ENCODE data around the gene GXYLT2. TPM values are rescaled to one million over a fixed set of nuclear protein-coding genes. Genes with fewer than 3 reads are reported as not detected.

Gene GXYLT2
- total RNA-seq, 1 experiment from 2014 or later: not detected

DNA sequence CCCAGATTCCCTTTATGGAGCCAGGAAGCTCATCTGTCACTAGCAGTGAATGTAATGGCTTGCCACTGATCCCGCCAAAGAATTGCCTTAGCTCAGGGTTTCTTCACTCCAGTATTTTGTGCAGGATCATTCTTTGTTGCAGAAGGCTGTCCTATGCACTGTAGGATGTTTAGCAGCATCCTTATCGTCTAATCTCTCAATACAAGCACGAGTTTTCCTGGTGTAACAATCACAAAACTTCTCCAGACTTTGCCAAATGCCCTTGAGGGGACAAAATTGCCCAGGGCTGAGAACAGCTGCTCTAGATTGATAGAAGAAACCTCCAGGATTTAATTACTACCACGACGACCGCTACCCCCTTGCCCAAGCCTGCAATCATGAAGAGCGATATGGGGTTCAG is 32.8 kb upstream of the GXYLT2 start:
- Histone ChIP-seq H3K79me2 (ENCODE audit: low read length) (no peaks in the 10 kb centered on the region), H3K9me3 (ENCODE audit: low read length) (no peaks in the 10 kb centered on the region), H4K20me1 (ENCODE audit: insufficient read depth, low read depth, low read length) (no peaks in the 10 kb centered on the region), H3K27ac (ENCODE audit: low read length) (no peak overlapping the region), H3K9me2 (replicated peaks; ENCODE audit: insufficient read depth, low read length) (no peaks in the 10 kb centered on the region), H3K9ac (ENCODE audit: low read length) (no peak overlapping the region), H3K4me1 (ENCODE audit: low read length) (no peaks in the 10 kb centered on the region), H3K4me2 (ENCODE audit: low read depth, low read length, poor library complexity, severe bottlenecking) (no peak overlapping the region), H2AFZ (ENCODE audit: low read length) (no peak overlapping the region), H3K4me3 (ENCODE audit: low read length) (no peak overlapping the region), H3K27me3 (ENCODE audit: low read length) (no peaks in the 10 kb centered on the region), H3K36me3 (ENCODE audit: insufficient read depth, low read length) (no peaks in the 10 kb centered on the region)
- DNase-seq: no peak

DNA sequence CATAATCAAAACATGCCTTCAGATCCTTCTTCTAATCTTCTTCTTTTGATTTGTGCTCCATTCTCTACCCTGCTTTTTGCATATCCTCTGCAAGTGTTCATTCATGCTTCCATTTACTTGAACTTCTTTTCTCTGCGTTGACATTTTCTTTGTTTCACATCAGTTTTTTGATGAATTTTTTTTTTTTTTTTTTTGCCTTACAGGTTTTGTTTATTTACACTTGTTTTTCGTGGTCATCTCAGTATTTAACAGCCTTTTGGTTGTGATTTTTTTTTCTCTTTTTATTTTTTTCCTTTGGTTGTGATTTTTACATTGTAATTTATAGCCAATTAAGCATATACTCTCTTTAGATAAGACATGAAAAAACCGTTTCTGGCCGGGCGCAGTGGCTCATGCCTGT is 27.8 kb upstream of the GXYLT2 start:
- Histone ChIP-seq H3K9ac (ENCODE audit: low read length) (no peak overlapping the region), H3K4me2 (ENCODE audit: low read depth, low read length, poor library complexity, severe bottlenecking) (no peak overlapping the region), H3K27ac (ENCODE audit: low read length) (no peak overlapping the region), H3K27me3 (ENCODE audit: low read length) (no peaks in the 10 kb centered on the region), H3K4me3 (ENCODE audit: low read length) (no peak overlapping the region), H2AFZ (ENCODE audit: low read length) (no peak overlapping the region), H3K36me3 (ENCODE audit: insufficient read depth, low read length) (no peaks in the 10 kb centered on the region), H3K4me1 (ENCODE audit: low read length) (no peaks in the 10 kb centered on the region), H3K9me2 (replicated peaks; ENCODE audit: insufficient read depth, low read length) (no peaks in the 10 kb centered on the region), H3K79me2 (ENCODE audit: low read length) (no peaks in the 10 kb centered on the region), H3K9me3 (ENCODE audit: low read length) (no peaks in the 10 kb centered on the region), H4K20me1 (ENCODE audit: insufficient read depth, low read depth, low read length) (no peaks in the 10 kb centered on the region)
- no peak for DNase-seq

DNA sequence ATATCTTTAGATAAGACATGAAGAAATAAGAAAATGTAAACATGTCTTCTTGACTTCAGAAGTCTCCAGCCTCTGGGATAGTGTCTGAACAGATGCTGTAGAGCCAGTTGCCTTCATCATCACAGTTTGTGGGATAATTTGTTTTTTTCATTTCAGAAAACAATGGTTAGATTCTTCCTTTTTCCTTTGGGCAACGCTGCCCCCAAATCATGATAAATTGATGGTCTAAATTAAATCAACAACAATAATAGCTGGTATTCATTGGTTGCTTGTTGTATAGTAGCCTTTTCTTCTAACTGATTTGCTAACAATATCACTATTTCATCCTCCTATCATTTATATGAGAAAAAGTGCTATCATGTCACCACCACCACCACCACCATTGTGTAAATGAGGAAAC is 27.0 kb upstream of the GXYLT2 start:
- no peak for DNase-seq
- Histone ChIP-seq H3K9ac (ENCODE audit: low read length) (no peak overlapping the region), H3K9me2 (replicated peaks; ENCODE audit: insufficient read depth, low read length) (no peaks in the 10 kb centered on the region), H3K27me3 (ENCODE audit: low read length) (no peaks in the 10 kb centered on the region), H3K27ac (ENCODE audit: low read length) (no peak overlapping the region), H4K20me1 (ENCODE audit: insufficient read depth, low read depth, low read length) (no peaks in the 10 kb centered on the region), H3K9me3 (ENCODE audit: low read length) (no peaks in the 10 kb centered on the region), H3K4me3 (ENCODE audit: low read length) (no peak overlapping the region), H3K4me1 (ENCODE audit: low read length) (no peaks in the 10 kb centered on the region), H2AFZ (ENCODE audit: low read length) (no peak overlapping the region), H3K36me3 (ENCODE audit: insufficient read depth, low read length) (no peaks in the 10 kb centered on the region), H3K4me2 (ENCODE audit: low read depth, low read length, poor library complexity, severe bottlenecking) (no peak overlapping the region), H3K79me2 (ENCODE audit: low read length) (no peaks in the 10 kb centered on the region)

DNA sequence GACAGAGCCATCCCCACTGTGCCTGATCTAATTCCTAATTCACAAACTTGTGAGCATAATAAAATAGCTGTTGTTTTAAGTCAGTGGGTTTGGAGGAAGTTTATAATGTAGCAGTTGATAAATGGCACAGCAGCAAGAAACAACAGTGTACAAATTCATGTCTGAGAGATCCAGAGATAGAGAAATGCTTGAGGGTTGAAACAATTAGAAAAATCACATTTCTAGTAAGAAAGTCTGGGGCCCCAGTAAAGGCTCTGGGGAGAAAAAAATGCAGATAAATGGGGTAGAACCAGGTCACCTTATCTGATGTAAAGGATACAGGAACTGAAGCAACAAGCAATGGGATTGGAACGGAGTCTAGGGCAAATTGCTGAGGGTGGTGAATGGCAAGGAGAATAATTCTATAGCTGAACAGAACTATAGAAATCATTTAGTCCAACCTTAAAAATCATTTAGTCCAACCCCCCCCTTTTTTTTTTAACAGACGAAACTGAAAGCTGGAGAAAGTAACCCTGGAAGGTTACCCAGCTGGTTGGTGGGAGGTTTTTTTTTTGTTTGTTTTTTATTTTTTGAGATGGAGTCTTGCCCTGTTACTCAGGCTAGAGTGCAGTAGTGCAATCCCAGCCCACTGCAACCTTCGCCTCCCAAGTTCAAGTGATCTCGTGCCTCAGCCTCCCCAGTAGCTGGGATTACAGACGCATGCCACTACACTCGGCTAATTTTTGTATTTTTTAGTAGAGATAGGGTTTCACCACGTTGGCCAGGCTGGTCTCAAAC is 25.3 kb upstream of the GXYLT2 start:
- H3K36me3 ChIP-seq (ENCODE audit: insufficient read depth, low read length): no peaks in the 10 kb centered on the region
- no peak overlapping the region for H3K27ac ChIP-seq (ENCODE audit: low read length)
- no peaks in the 10 kb centered on the region for H3K27me3 ChIP-seq (ENCODE audit: low read length)
- H3K4me2 ChIP-seq (ENCODE audit: low read depth, low read length, poor library complexity, severe bottlenecking): no peak overlapping the region
- no peaks in the 10 kb centered on the region for H3K9me2 ChIP-seq (replicated peaks; ENCODE audit: insufficient read depth, low read length)
- H3K79me2 ChIP-seq (ENCODE audit: low read length): no peaks in the 10 kb centered on the region
- H3K9ac ChIP-seq (ENCODE audit: low read length): no peak overlapping the region
- no peak for DNase-seq
- no peaks in the 10 kb centered on the region for H3K4me1 ChIP-seq (ENCODE audit: low read length)
- no peak overlapping the region for H3K4me3 ChIP-seq (ENCODE audit: low read length)
- no peaks in the 10 kb centered on the region for H3K9me3 ChIP-seq (ENCODE audit: low read length)
- H2AFZ ChIP-seq (ENCODE audit: low read length): no peak overlapping the region
- no peaks in the 10 kb centered on the region for H4K20me1 ChIP-seq (ENCODE audit: insufficient read depth, low read depth, low read length)

DNA sequence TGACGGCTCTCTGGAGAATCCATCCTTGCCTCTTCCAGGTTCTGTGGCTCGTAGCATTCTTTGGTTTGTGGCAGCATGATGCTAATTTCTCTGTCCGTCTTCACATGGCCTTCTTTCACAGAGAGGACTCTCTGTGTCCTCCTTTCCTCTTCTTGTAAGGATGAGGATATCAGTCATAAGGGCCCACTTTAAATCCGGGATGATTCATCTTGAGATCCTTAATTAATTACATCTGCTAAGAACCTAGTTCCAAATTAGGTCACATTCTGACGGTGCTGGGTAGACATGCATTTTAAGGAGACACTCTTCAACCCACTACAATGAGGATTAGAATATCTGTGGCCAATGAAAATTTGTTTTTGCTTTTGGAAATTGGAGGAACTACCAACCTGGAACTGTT is 15.7 kb upstream of the GXYLT2 start:
- H2AFZ ChIP-seq (ENCODE audit: low read length): no peak overlapping the region
- H3K9me2 ChIP-seq (replicated peaks; ENCODE audit: insufficient read depth, low read length): no peaks in the 10 kb centered on the region

DNA sequence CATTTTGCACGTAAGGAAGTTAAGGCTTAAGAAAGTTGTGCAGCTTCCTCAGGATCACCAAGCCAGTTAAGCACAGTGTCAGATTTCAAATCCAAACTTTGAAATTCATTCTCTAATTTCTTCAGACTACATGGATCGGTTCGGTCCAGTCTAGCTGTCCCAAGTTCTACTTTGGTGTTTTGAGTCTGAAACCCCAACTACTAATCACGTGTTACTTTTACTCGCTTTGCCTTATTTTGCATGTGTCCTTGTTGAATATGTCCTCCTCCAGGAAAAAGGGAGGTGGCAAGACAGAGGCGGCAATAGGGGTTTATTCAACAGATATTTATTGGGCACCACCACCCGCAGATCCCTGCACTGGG is 522 bp upstream of the GXYLT2 start:
- H3K27ac ChIP-seq (ENCODE audit: low read length): no peak overlapping the region
- H3K4me3 ChIP-seq (ENCODE audit: low read length): peak overlapping the region; percentile 41
- no peak overlapping the region for H3K9ac ChIP-seq (ENCODE audit: low read length)
- H3K36me3 ChIP-seq (ENCODE audit: insufficient read depth, low read length): no peaks in the 10 kb centered on the region
- no peak for DNase-seq
- H3K4me2 ChIP-seq (ENCODE audit: low read depth, low read length, poor library complexity, severe bottlenecking): peak overlapping the region; percentile 43
- peaks cover 8% of the 10 kb centered on the region for H3K4me1 ChIP-seq (ENCODE audit: low read length)
- 0 out of 2 replicates have a peak, but pooled peaks cover 3% of the 10 kb centered on the region for H3K27me3 ChIP-seq (ENCODE audit: low read length)
- no peaks in the 10 kb centered on the region for H3K79me2 ChIP-seq (ENCODE audit: low read length)
- H3K9me2 ChIP-seq (replicated peaks; ENCODE audit: insufficient read depth, low read length): no peaks in the 10 kb centered on the region
- no peak overlapping the region for H2AFZ ChIP-seq (ENCODE audit: low read length)
- no peaks in the 10 kb centered on the region for H4K20me1 ChIP-seq (ENCODE audit: insufficient read depth, low read depth, low read length)
- no peaks in the 10 kb centered on the region for H3K9me3 ChIP-seq (ENCODE audit: low read length)

More for the DNA sequence above, 15.7 kb upstream of the GXYLT2 start:
- Histone ChIP-seq H3K4me3 (ENCODE audit: low read length) (no peak overlapping the region), H3K27me3 (ENCODE audit: low read length) (no peaks in the 10 kb centered on the region), H3K36me3 (ENCODE audit: insufficient read depth, low read length) (no peaks in the 10 kb centered on the region), H3K4me2 (ENCODE audit: low read depth, low read length, poor library complexity, severe bottlenecking) (no peak overlapping the region), H3K27ac (ENCODE audit: low read length) (no peak overlapping the region), H4K20me1 (ENCODE audit: insufficient read depth, low read depth, low read length) (no peaks in the 10 kb centered on the region), H3K9ac (ENCODE audit: low read length) (no peak overlapping the region), H3K79me2 (ENCODE audit: low read length) (no peaks in the 10 kb centered on the region), H3K9me3 (ENCODE audit: low read length) (no peaks in the 10 kb centered on the region), H3K4me1 (ENCODE audit: low read length) (no peaks in the 10 kb centered on the region)
- no peak for DNase-seq

DNA sequence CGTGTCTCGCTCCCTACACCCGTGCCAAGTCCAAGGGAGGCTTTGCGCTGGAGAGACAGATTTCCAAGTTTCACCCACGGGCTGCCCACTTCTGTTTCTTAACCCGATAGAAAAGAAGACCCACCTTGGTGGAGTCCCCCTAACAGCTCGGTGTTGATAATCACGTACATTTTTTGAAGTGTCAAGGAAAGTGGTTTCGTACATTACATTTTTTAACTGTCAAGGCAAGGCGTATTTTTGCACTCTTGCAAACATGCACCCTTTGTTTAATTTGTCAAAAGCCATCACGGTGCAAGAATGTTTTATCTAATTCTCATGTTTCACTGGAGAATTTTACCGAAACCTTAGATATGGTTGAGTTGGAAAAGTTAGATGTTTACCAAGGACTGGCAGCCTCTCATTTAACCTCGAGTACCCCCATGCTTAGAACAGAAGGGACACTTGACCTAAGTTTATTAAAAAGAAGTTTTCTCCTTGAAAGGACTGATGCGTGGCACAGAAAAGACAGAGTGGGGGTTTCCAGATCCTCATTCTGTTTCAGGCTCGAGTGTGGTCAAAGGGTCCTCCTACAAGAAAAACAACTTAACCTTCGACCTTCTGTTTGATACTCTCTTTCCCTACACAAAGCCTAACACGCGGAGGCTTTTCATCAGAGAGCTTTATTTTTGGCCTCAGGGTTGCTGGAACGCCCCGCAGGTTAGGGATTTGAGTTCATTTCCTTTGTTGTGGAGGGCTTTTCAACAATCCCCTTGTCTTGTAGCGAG is 882 bp downstream of the GXYLT2 start:
- Histone ChIP-seq H3K4me2 (ENCODE audit: low read depth, low read length, poor library complexity, severe bottlenecking) (peak overlapping the region; percentile 43), H3K9me2 (replicated peaks; ENCODE audit: insufficient read depth, low read length) (no peaks in the 10 kb centered on the region), H3K27ac (ENCODE audit: low read length) (no peak overlapping the region), H3K4me1 (ENCODE audit: low read length) (peaks cover 8% of the 10 kb centered on the region), H3K4me3 (ENCODE audit: low read length) (no peak overlapping the region), H2AFZ (ENCODE audit: low read length) (no peak overlapping the region), H4K20me1 (ENCODE audit: insufficient read depth, low read depth, low read length) (no peaks in the 10 kb centered on the region), H3K9ac (ENCODE audit: low read length) (no peak overlapping the region), H3K9me3 (ENCODE audit: low read length) (no peaks in the 10 kb centered on the region), H3K79me2 (ENCODE audit: low read length) (no peaks in the 10 kb centered on the region), H3K27me3 (ENCODE audit: low read length) (0 out of 2 replicates have a peak, but pooled peaks cover 3% of the 10 kb centered on the region), H3K36me3 (ENCODE audit: insufficient read depth, low read length) (no peaks in the 10 kb centered on the region)
- no peak for DNase-seq

DNA sequence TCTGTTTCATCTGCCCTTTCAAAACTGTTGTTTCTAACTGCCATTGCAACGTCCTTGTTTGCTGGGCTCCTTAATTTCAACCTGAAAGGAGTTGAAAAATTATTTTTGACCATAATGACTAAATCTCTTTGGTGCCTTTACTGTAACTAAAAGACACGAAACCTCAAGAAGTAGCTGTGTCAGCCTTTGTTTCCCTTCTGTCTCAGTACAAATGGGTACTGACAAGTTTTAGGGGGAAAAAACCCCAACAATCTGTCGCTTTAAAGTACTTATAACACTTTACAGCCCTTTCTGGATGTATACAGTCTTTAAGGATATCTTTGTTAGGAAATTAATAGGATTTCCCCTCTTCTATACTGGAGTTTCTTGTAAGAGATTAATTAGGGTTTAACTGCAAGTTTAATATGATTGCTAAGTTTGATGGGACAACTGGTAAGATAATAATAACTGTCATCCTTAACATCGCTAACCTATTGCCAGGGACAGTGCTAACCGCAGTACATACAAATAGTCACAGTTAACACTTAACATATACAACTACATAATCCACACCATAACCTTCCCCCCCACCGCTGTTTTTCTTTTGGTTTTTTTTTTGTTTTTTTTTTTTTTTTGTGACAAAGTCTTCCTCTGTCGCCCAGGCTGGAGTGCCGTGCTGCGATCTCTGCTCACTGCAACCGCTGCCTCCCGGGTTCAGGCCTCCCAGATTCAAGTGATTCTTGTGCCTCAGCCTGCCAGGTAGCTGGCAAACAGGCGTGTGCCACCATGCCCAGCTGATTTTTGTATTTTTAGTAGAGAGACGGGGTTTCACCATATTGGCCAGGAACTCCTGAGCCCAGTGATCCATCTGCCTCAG is 1.7 kb downstream of the GXYLT2 start:
- Histone ChIP-seq H4K20me1 (ENCODE audit: insufficient read depth, low read depth, low read length) (no peaks in the 10 kb centered on the region), H3K9ac (ENCODE audit: low read length) (no peak overlapping the region), H3K36me3 (ENCODE audit: insufficient read depth, low read length) (no peaks in the 10 kb centered on the region), H3K4me2 (ENCODE audit: low read depth, low read length, poor library complexity, severe bottlenecking) (no peak overlapping the region), H3K27me3 (ENCODE audit: low read length) (0 out of 2 replicates have a peak, but pooled peaks cover 3% of the 10 kb centered on the region), H3K9me3 (ENCODE audit: low read length) (no peaks in the 10 kb centered on the region), H3K4me1 (ENCODE audit: low read length) (peaks cover 8% of the 10 kb centered on the region), H3K79me2 (ENCODE audit: low read length) (no peaks in the 10 kb centered on the region), H2AFZ (ENCODE audit: low read length) (no peak overlapping the region), H3K9me2 (replicated peaks; ENCODE audit: insufficient read depth, low read length) (no peaks in the 10 kb centered on the region), H3K27ac (ENCODE audit: low read length) (no peak overlapping the region), H3K4me3 (ENCODE audit: low read length) (no peak overlapping the region)
- no peak for DNase-seq
